HEK293T (cell line): ENCODE results near the gene PTPRG.

Source experiments
- CTCF ChIA-PET: fragments of 350-600 bp; formaldehyde crosslinking; extraction: SDS; loops from one replicate; lab custom pipeline; 2021; ENCODE audit warnings: antibody characterized with exemption, inconsistent platforms; lab: Yijun Ruan, JAX
- POLR2A ChIA-PET: fragments of 350-600 bp; formaldehyde crosslinking; extraction: SDS; loops from one replicate; lab custom pipeline; 2020; ENCODE audit warnings: antibody characterized with exemption, inconsistent platforms; lab: Yijun Ruan, JAX
- DNase-seq: peaks from one replicate; pipeline ENCODE4 v3.0.0; 2012; ENCODE audit warnings: mixed read lengths; ENCODE audit errors: extremely low spot score
- ARNT ChIP-seq: fragments of 450-650 bp; IDR thresholded peaks from 2 replicates; pipeline ENCODE4 v1.6.1; 2017; ENCODE audit warnings: mild to moderate bottlenecking
- BHLHE40 ChIP-seq: fragments of 450-650 bp; IDR thresholded peaks from 2 replicates; pipeline ENCODE4 v1.6.1; 2016; ENCODE audit warnings: mild to moderate bottlenecking, moderate library complexity, borderline replicate concordance
- CTBP1 ChIP-seq: fragments of 450-650 bp; IDR thresholded peaks from 2 replicates; pipeline ENCODE4 v1.6.1; 2016; ENCODE audit warnings: borderline replicate concordance
- ELF4 ChIP-seq: fragments of 450-650 bp; IDR thresholded peaks from 2 replicates; pipeline ENCODE4 v1.6.1; 2017; ENCODE audit warnings: antibody characterized with exemption
- FOXA1 ChIP-seq: fragments of 450-650 bp; IDR thresholded peaks from 2 replicates; pipeline ENCODE4 v1.6.1; 2016; ENCODE audit warnings: mild to moderate bottlenecking
- FOXK2 ChIP-seq: fragments of 450-650 bp; IDR thresholded peaks from 2 replicates; pipeline ENCODE4 v1.6.1; 2016; ENCODE audit warnings: mild to moderate bottlenecking
- FOXM1 ChIP-seq: fragments of 450-650 bp; IDR thresholded peaks from 2 replicates; pipeline ENCODE4 v1.6.1; 2017; ENCODE audit warnings: mild to moderate bottlenecking, borderline replicate concordance
- HDGF ChIP-seq: fragments of 450-650 bp; IDR thresholded peaks from 2 replicates; pipeline ENCODE4 v1.6.1; 2017; ENCODE audit warnings: antibody characterized with exemption, borderline replicate concordance
- L3MBTL2 ChIP-seq: fragments of 450-650 bp; conservative IDR thresholded peaks from 2 replicates; pipeline ENCODE4 v1.6.1; 2016; ENCODE audit warnings: mild to moderate bottlenecking
- LEF1 ChIP-seq: fragments of 450-650 bp; IDR thresholded peaks from 2 replicates; pipeline ENCODE4 v1.6.1; 2017; ENCODE audit warnings: mild to moderate bottlenecking, borderline replicate concordance
- NFRKB ChIP-seq: fragments of 450-650 bp; IDR thresholded peaks from 2 replicates; pipeline ENCODE4 v1.6.1; 2016; ENCODE audit warnings: mild to moderate bottlenecking, moderate library complexity
- SP1 ChIP-seq: fragments of 450-650 bp; IDR thresholded peaks from 2 replicates; pipeline ENCODE4 v1.6.1; 2017
- SUZ12 ChIP-seq: fragments of 450-650 bp; IDR thresholded peaks from 2 replicates; pipeline ENCODE4 v1.6.1; 2016; ENCODE audit warnings: mild to moderate bottlenecking
- TARDBP ChIP-seq: fragments of 450-650 bp; IDR thresholded peaks from 2 replicates; pipeline ENCODE4 v1.6.1; 2016
- ZNF384 ChIP-seq: fragments of 450-650 bp; IDR thresholded peaks from 2 replicates; pipeline ENCODE4 v1.6.1; 2016
- TF ChIP-seq, protein P1 (sequence below): fragments of 450-650 bp; IDR thresholded peaks from 2 replicates; pipeline ENCODE4 v1.6.1; 2016

PTPRG gene

GRCh38 chr3:62183087-62183486 is 621.7 kb downstream of the PTPRG start:
- TF ChIP-seq SP1, result no peak
- TF ChIP-seq ZNF384, result no peak
- TF ChIP-seq, protein P1, sequence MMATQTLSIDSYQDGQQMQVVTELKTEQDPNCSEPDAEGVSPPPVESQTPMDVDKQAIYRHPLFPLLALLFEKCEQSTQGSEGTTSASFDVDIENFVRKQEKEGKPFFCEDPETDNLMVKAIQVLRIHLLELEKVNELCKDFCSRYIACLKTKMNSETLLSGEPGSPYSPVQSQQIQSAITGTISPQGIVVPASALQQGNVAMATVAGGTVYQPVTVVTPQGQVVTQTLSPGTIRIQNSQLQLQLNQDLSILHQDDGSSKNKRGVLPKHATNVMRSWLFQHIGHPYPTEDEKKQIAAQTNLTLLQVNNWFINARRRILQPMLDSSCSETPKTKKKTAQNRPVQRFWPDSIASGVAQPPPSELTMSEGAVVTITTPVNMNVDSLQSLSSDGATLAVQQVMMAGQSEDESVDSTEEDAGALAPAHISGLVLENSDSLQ, result no peak
- TF ChIP-seq TARDBP, result no peak
- TF ChIP-seq ARNT, result no peak
- TF ChIP-seq ELF4, result no peak
- TF ChIP-seq HDGF, result no peak
- TF ChIP-seq LEF1, result no peak
- no peak for TF ChIP-seq SUZ12
- no peak for TF ChIP-seq NFRKB
- TF ChIP-seq CTBP1, result no peak
- TF ChIP-seq BHLHE40, result no peak
- no peak for TF ChIP-seq L3MBTL2
- no peak for TF ChIP-seq FOXM1
- no peak for TF ChIP-seq FOXK2
- TF ChIP-seq FOXA1, result no peak
- no peak for DNase-seq
- POLR2A ChIA-PET, result no interaction called here
- CTCF ChIA-PET, result no interaction called here

- POLR2A ChIA-PET, result interaction anchor here (0.5 kb wide), 1 partner anchor 623 kb away, joined by 4 read pairs; no protein-coding TSS in a partner anchor
- CTCF ChIA-PET, result interaction anchor here (0.7 kb wide), 1 partner anchor 344 kb away, joined by 3 read pairs; no protein-coding TSS in a partner anchor
- TF ChIP-seq SP1 (no peak), ELF4 (no peak), NFRKB (no peak), TARDBP (no peak)
- DNase-seq, result no peak
Observed at GRCh38 chr3:62183969-62184368, 622.6 kb downstream of the PTPRG start.

DNA sequence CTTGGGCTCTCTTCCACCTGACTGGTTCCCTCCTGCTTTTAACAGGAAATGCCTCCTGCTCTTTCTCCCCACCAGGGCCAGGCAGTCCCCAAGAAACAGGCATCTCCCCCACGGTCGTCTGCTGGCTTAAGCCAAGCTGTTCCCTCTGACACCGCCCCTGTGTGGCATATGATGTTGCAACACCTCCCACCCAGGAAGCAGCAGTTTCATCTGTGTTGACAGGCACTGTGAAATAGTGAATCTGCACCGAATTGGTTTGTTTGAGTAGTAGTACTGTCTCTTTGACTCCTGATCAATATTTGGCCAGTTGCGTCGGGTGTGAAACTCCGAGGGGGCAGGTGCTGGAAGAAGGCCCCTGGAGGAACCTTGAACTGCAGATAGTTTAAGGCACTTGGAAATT is 623.2 kb downstream of the PTPRG start:
- ChIA-PET CTCF (no interaction called here), POLR2A (no interaction called here)
- TF ChIP-seq TARDBP (no peak), BHLHE40 (no peak), L3MBTL2 (no peak), CTBP1 (no peak), FOXM1 (no peak), FOXK2 (no peak), ZNF384 (no peak), SP1 (no peak), LEF1 (no peak), SUZ12 (no peak), HDGF (no peak), NFRKB (no peak), FOXA1 (no peak), ARNT (no peak), ELF4 (no peak)
- TF ChIP-seq, protein P1, result no peak
- no peak for DNase-seq

- ChIA-PET POLR2A (no interaction called here), CTCF (interaction anchor here (0.6 to 1.1 kb wide), 2 partner anchors 18 to 243 kb away, joined by 3 to 4 read pairs; no protein-coding TSS in a partner anchor)
- TF ChIP-seq ARNT (no peak), BHLHE40 (no peak), SUZ12 (no peak), FOXA1 (no peak), NFRKB (no peak), SP1 (no peak), L3MBTL2 (no peak), TARDBP (no peak), CTBP1 (no peak), HDGF (no peak), ZNF384 (no peak), FOXK2 (no peak), ELF4 (no peak), FOXM1 (no peak), LEF1 (no peak)
- TF ChIP-seq, protein P1, result no peak
- peak; percentile 14 for DNase-seq
Observed at GRCh38 chr3:62187022-62187431, 625.7 kb downstream of the PTPRG start.

DNA sequence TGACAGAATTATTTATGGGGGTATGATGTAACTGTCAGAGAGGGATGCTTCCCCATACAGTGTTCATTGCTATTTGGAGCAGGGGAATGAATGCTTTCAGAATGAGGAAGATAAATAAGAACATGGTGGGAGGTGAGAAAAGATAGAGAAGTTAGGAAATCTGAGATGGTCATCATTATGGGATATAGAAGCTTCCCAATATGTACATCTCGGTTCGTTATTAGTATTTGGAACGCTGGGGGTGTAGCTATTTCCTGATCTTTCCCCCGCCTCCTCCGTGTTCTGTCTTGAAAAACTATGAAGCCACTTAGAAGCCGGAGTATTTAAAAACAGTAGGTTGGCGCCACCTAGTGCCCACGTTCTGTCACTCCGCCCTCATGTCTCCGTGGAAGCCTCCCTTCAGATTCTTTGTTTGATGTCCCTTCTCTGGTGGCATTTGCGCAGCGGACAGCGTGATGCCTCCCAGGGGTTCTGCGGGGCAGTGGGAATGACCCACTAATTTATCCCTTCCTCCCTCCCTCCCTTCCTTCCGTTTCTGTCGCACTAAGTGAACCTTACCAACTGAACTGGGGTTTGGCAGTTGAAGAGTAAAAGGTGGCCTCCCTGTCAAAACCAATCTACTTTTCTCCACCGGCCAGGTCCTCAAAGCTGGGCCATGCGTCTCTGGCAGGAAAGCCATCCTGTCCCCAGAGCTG is 627.5 kb downstream of the PTPRG start:
- POLR2A ChIA-PET, result interaction anchor here (0.6 kb wide), 1 partner anchor 58 kb away, joined by 4 read pairs; no protein-coding TSS in a partner anchor
- peak; percentile 78 for DNase-seq
- TF ChIP-seq FOXM1 (no peak), ARNT (no peak), FOXA1 (no peak), TARDBP (no peak), SUZ12 (no peak), ZNF384 (no peak), NFRKB (no peak), CTBP1 (no peak)
- TF ChIP-seq, protein P1, result no peak; the same call in 1 of the 2 replicates
- CTCF ChIA-PET, result interaction anchor here (0.6 to 1.5 kb wide), 16 partner anchors 9 to 832 kb away, joined by 3 to 10 read pairs (median 3); no protein-coding TSS in a partner anchor

DNA sequence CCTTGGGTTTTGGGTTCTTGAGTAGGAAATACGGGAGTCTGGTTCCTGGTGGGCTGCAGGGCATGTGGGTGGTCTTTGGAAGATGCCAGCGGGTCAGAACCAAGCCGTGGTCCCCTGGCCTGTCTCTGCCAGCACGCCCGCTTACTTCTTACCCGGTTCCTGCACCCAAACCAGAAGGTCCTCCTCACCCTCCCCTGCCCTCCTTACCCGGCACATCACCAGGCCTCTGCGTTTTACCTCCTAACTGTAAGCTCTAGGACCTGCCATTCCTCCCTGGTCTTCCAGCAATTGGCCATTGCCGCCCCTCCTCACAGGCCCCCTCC is 628.0 kb downstream of the PTPRG start:
- POLR2A ChIA-PET, result interaction anchor here (0.6 kb wide), 1 partner anchor 59 kb away, joined by 4 read pairs; no protein-coding TSS in a partner anchor
- CTCF ChIA-PET, result interaction anchor here (1.0 to 1.5 kb wide), 3 partner anchors 10 to 17 kb away, joined by 3 to 7 read pairs (median 6); no protein-coding TSS in a partner anchor
- TF ChIP-seq ELF4 (no peak), ARNT (no peak), TARDBP (no peak), FOXA1 (no peak), BHLHE40 (no peak), SP1 (no peak), NFRKB (no peak)
- DNase-seq, result no peak
